ENCODE results near the gene FBRSL1.

- TF ChIP-seq MEF2A (IDR thresholded peaks at IDR 0.05; ENCODE audit: borderline replicate concordance, low read depth) (no peak), ZBTB33 (IDR thresholded peaks at IDR 0.05; ENCODE audit: borderline replicate concordance, low read depth) (no peak), MXI1 (IDR thresholded peaks at IDR 0.05; ENCODE audit: low read depth, low read length) (no peak), CTCF (IDR thresholded peaks at IDR 0.05) (no peak), EP300 (IDR thresholded peaks at IDR 0.05; ENCODE audit: borderline replicate concordance in 1 of 2, low read depth in 1 of 2, low read length in 1 of 2) (no peak), MAX (IDR thresholded peaks at IDR 0.05; ENCODE audit: low read depth) (no peak), FOSL2 (IDR thresholded peaks at IDR 0.05; ENCODE audit: borderline replicate concordance, low read depth) (no peak), POLR2AphosphoS5 (IDR thresholded peaks at IDR 0.05; ENCODE audit: low read depth, low read length) (no peak), REST (IDR thresholded peaks at IDR 0.05; ENCODE audit: low read depth, low read length) (no peak), USF2 (IDR thresholded peaks at IDR 0.05; ENCODE audit: borderline replicate concordance, low read depth, low read length) (no peak)
Observed at GRCh38 chr12:132477017-132477702, 12.8 kb upstream of the FBRSL1 start.

All from SK-N-SH (cell line).